NCI-H1092 (cell line): ENCODE measurements around the gene DSCAML1.
A peak's percentile ranks its signal among the peaks of the same experiment; 100 is the strongest.

Experiments
- DNase-seq: peaks from one replicate; lab custom pipeline; 2025; lab: John Stamatoyannopoulos, UW

Gene DSCAML1

GRCh38 chr11:117612177-117612576 is 184.8 kb downstream of the DSCAML1 start:
- no peak for DNase-seq

GRCh38 chr11:117610901-117611300 is 186.1 kb downstream of the DSCAML1 start:
- no peak for DNase-seq

GRCh38 chr11:117610045-117610444 is 187.0 kb downstream of the DSCAML1 start:
- DNase-seq: no peak

GRCh38 chr11:117607449-117607848 is 189.6 kb downstream of the DSCAML1 start:
- no peak for DNase-seq

GRCh38 chr11:117606790-117607189 is 190.2 kb downstream of the DSCAML1 start:
- DNase-seq: no peak

GRCh38 chr11:117606211-117606610 is 190.8 kb downstream of the DSCAML1 start:
- DNase-seq: no peak

- DNase-seq: no peak
Measured at GRCh38 chr11:117605331-117605730, 191.7 kb downstream of the DSCAML1 start.

- DNase-seq: peak; percentile 85
Measured at GRCh38 chr11:117604336-117604995, 192.6 kb downstream of the DSCAML1 start.

GRCh38 chr11:117603932-117604331 is 193.1 kb downstream of the DSCAML1 start:
- DNase-seq: no peak

- DNase-seq: no peak
Measured at GRCh38 chr11:117601006-117601708, 195.9 kb downstream of the DSCAML1 start.

GRCh38 chr11:117600234-117600783 is 196.7 kb downstream of the DSCAML1 start:
- peak; percentile 56 for DNase-seq

GRCh38 chr11:117597071-117597470 is 199.9 kb downstream of the DSCAML1 start:
- no peak for DNase-seq

GRCh38 chr11:117595440-117595839 is 201.6 kb downstream of the DSCAML1 start:
- DNase-seq: no peak

- no peak for DNase-seq
Measured at GRCh38 chr11:117594721-117595120, 202.3 kb downstream of the DSCAML1 start.

- DNase-seq: no peak
Measured at GRCh38 chr11:117593065-117593464, 204.0 kb downstream of the DSCAML1 start.

- no peak for DNase-seq
Measured at GRCh38 chr11:117591316-117592039, 205.5 kb downstream of the DSCAML1 start.

GRCh38 chr11:117589063-117589462 is 208.0 kb downstream of the DSCAML1 start:
- DNase-seq: peak; percentile 31

GRCh38 chr11:117588166-117588810 is 208.7 kb downstream of the DSCAML1 start:
- DNase-seq: no peak

GRCh38 chr11:117587416-117587815 is 209.6 kb downstream of the DSCAML1 start:
- DNase-seq: no peak

- DNase-seq: no peak
Measured at GRCh38 chr11:117586392-117586791, 210.6 kb downstream of the DSCAML1 start.

- no peak for DNase-seq
Measured at GRCh38 chr11:117585631-117586030, 211.4 kb downstream of the DSCAML1 start.
